Thyroid gland (tissue), 4 donors: ENCODE measurements around the gene APOL6. TPM values are rescaled to one million over a fixed set of nuclear protein-coding genes. Genes with fewer than 3 reads are reported as not detected.

ENCODE experiments used
- DNase-seq, 2 donors: peaks; one replicate each; pipeline ENCODE4 v3.0.0-alpha.2; 2019
- H3K27ac ChIP-seq, 3 donors: fragments of 200-600 bp; sonication (generic); 1 replicate in 2 of 3; 2 replicates in 1 of 3; pipeline ENCODE4 v1.5.1; 2016 to 2019; ENCODE audit warnings: mild to moderate bottlenecking in 1 of 3, moderate library complexity in 1 of 3
- H3K27me3 ChIP-seq: fragments of 200-600 bp; sonication (generic); one replicate; pipeline ENCODE4 v1.5.1; 2019
- H3K36me3 ChIP-seq, 2 donors: fragments of 200-600 bp; sonication (generic); one replicate each; pipeline ENCODE4 v1.5.1; 2016 to 2019
- H3K4me1 ChIP-seq, 2 donors: fragments of 200-600 bp; sonication (generic); one replicate each; pipeline ENCODE4 v1.5.1; 2017 to 2019
- H3K4me3 ChIP-seq, 3 donors: fragments of 200-600 bp; sonication (generic); replicated peaks in 1 of 3; 1 replicate in 2 of 3; 2 replicates in 1 of 3; pipeline ENCODE4 v1.5.1; 2016; ENCODE audit warnings: mild to moderate bottlenecking in 1 of 3
- H3K9me3 ChIP-seq: fragments of 200-600 bp; sonication (generic); one replicate; pipeline ENCODE4 v1.5.1; 2017
- CTCF ChIP-seq, 6 experiments: fragments of 200-600 bp in 3 of 6; fragments of 450-650 bp in 3 of 6; sonication (generic) in 3 of 6; IDR thresholded peaks; one replicate each; pipeline ENCODE4 v1.5.1; 2016 to 2019; ENCODE audit warnings: antibody characterized with exemption in 6 of 6, mild to moderate bottlenecking in 2 of 6, inconsistent platforms in 1 of 6, moderate library complexity in 1 of 6
- POLR2A ChIP-seq, 2 donors: fragments of 450-650 bp; IDR thresholded peaks; one replicate each; pipeline ENCODE4 v1.6.1; 2017; ENCODE audit warnings: antibody characterized with exemption in 2 of 2, mild to moderate bottlenecking in 2 of 2, moderate library complexity in 1 of 2
- WGBS, 2 donors: methylation state at CpG; one replicate each; pipeline ENCODE4 v1.1.5; 2017; 5-methylcytosine and 5-hydroxymethylcytosine counted together
- intact Hi-C: fragments of 100-400 bp; cut with DNase I; formaldehyde crosslinking; loops from one replicate; pipeline ENCODE4 v1.15.1; 2023
- total RNA-seq, 4 donors: library from RNA; depleted of rRNA; stranded (reverse); fragments of >200 nt; gene quantifications; one replicate each; pipeline ENCODE4 v1.2.3, GENCODE V29; 2016

Gene APOL6
- total RNA-seq, 4 donors from 2014 or later = 17.2 to 28.7 (median 25.2) TPM

DNA sequence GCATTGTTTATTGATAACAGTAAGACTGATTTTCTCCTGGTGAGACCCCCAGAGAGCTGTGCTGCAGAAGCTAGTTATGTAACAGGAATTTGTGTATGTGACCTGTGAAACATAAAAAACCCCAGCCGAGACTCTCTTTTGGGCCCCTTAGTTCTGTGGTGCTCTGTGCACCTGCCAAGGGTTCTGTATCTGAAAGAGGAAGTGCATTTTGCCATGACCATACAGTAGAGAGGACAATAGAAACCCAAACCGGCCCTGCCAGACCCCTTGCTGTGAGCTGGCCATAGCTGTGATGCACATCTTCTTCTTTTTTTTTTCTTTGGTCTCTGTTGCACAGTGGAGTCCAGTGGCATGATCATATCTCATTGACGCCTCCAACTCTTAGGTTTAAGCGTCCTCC lies 38.1 kb downstream of the APOL6 start:
- H3K27me3 ChIP-seq = no peaks in the 10 kb centered on the region
- no peak overlapping the region for H3K27ac ChIP-seq
- no peak overlapping the region for H3K4me3 ChIP-seq
- no peak for DNase-seq
- no peaks in the 10 kb centered on the region for H3K9me3 ChIP-seq
- 89 to 92% methylated on average over 4 of the region's 4 CpGs for WGBS, 2 donors
- intact Hi-C loops = no loop called here
- no peaks in the 10 kb centered on the region for H3K4me1 ChIP-seq
- TF ChIP-seq POLR2A (IDR thresholded peaks at IDR 0.05) = no peak
- no peak for TF ChIP-seq CTCF (IDR thresholded peaks at IDR 0.05)
- H3K36me3 ChIP-seq = no peaks in the 10 kb centered on the region

- WGBS, 2 donors = 86% methylated on average over 6 of the region's 6 CpGs
- TF ChIP-seq CTCF (IDR thresholded peaks at IDR 0.05) = no peak
Observed at GRCh38 chr22:35687461-35687860, 39.2 kb downstream of the APOL6 start.

GRCh38 chr22:35688913-35689675 lies 40.8 kb downstream of the APOL6 start:
- H3K36me3 ChIP-seq = no peaks in the 10 kb centered on the region
- 83 to 93% methylated on average over 10 of the region's 10 CpGs for WGBS, 2 donors
- no peaks in the 10 kb centered on the region for H3K27me3 ChIP-seq
- H3K4me1 ChIP-seq = no peaks in the 10 kb centered on the region
- TF ChIP-seq POLR2A (IDR thresholded peaks at IDR 0.05) = no peak
- TF ChIP-seq CTCF (IDR thresholded peaks at IDR 0.05) = no peak
- no peak overlapping the region for H3K4me3 ChIP-seq
- H3K9me3 ChIP-seq = no peaks in the 10 kb centered on the region
- H3K27ac ChIP-seq = no peak overlapping the region
- intact Hi-C loops = no loop called here
- DNase-seq = no peak

More at GRCh38 chr22:35687461-35687860, 39.2 kb downstream of the APOL6 start:
- Histone ChIP-seq H3K27ac (no peak overlapping the region), H3K4me3 (no peak overlapping the region), H3K27me3 (no peaks in the 10 kb centered on the region), H3K36me3 (no peaks in the 10 kb centered on the region), H3K9me3 (no peaks in the 10 kb centered on the region), H3K4me1 (no peaks in the 10 kb centered on the region)
- intact Hi-C loops = no loop called here
- DNase-seq = no peak

GRCh38 chr22:35690001-35690400 lies 41.8 kb downstream of the APOL6 start:
- Histone ChIP-seq H3K27ac (no peak overlapping the region), H3K4me3 (no peak overlapping the region), H3K36me3 (no peaks in the 10 kb centered on the region), H3K4me1 (no peaks in the 10 kb centered on the region), H3K27me3 (no peaks in the 10 kb centered on the region), H3K9me3 (no peaks in the 10 kb centered on the region)
- TF ChIP-seq CTCF (IDR thresholded peaks at IDR 0.05) = no peak
- no peak for TF ChIP-seq POLR2A (IDR thresholded peaks at IDR 0.05)
- no peak for DNase-seq
- 57 to 65% methylated on average over 1 of the region's 1 CpG for whole genome bisulfite sequencing, 2 donors
- intact Hi-C loops = no loop called here

- TF ChIP-seq CTCF (IDR thresholded peaks at IDR 0.05) (no peak), POLR2A (IDR thresholded peaks at IDR 0.05) (no peak)
- H3K9me3 ChIP-seq = no peaks in the 10 kb centered on the region
- H3K27me3 ChIP-seq = no peaks in the 10 kb centered on the region
- no peak overlapping the region for H3K27ac ChIP-seq
- intact Hi-C loops = no loop called here
- no peak for DNase-seq
- H3K4me3 ChIP-seq = no peak overlapping the region
- 78 to 81% methylated on average over 13 of the region's 13 CpGs for WGBS, 2 donors
- H3K36me3 ChIP-seq = no peaks in the 10 kb centered on the region
- no peaks in the 10 kb centered on the region for H3K4me1 ChIP-seq
Observed at GRCh38 chr22:35695202-35695601, 47.0 kb downstream of the APOL6 start.
